HepG2 (cell line): ENCODE measurements around the gene ENPP7. TPM values are rescaled to one million over a fixed set of nuclear protein-coding genes. Genes with fewer than 3 reads are reported as not detected.

ENCODE experiments used
- ERF ChIP-seq: IDR thresholded peaks from 2 replicates; pipeline ENCODE4 v1.6.1; 2018; ENCODE audit warnings: missing biosample characterization, missing genetic modification reagents
- FOXA3 ChIP-seq: IDR thresholded peaks from 2 replicates; pipeline ENCODE4 v1.6.1; 2016; ENCODE audit warnings: missing genetic modification reagents, missing compliant biosample characterization
- FOXK1 ChIP-seq: sonication (generic); formaldehyde crosslinking; IDR thresholded peaks from 2 replicates; pipeline ENCODE4 v1.4.0; 2020; ENCODE audit warnings: low read depth, missing genetic modification reagents, borderline replicate concordance
- GLI4 ChIP-seq: sonication (generic); formaldehyde crosslinking; IDR thresholded peaks from 2 replicates; pipeline ENCODE4 v1.5.1; 2020; ENCODE audit warnings: missing genetic modification reagents, mild to moderate bottlenecking, moderate library complexity, borderline replicate concordance
- GPBP1L1 ChIP-seq: sonication (generic); formaldehyde crosslinking; IDR thresholded peaks from 2 replicates; pipeline ENCODE4 v1.5.0; 2020; ENCODE audit warnings: mild to moderate bottlenecking, missing genetic modification reagents
- NFYB ChIP-seq: sonication (generic); formaldehyde crosslinking; IDR thresholded peaks from 2 replicates; pipeline ENCODE4 v1.4.0; 2020; ENCODE audit warnings: missing genetic modification reagents
- PCBP1 ChIP-seq: fragments of 200-400 bp; formaldehyde crosslinking; IDR thresholded peaks from 2 replicates; pipeline ENCODE4 v1.6.1; 2017; ENCODE audit warnings: mild to moderate bottlenecking, low read depth, low read length, borderline replicate concordance
- RARA ChIP-seq: IDR thresholded peaks from 2 replicates; pipeline ENCODE4 v1.6.1; 2016; ENCODE audit warnings: missing genetic modification reagents, missing compliant biosample characterization
- RCOR2 ChIP-seq: IDR thresholded peaks from 2 replicates; pipeline ENCODE4 v1.6.1; 2016; ENCODE audit warnings: missing biosample characterization, missing genetic modification reagents
- RNF219 ChIP-seq: sonication (generic); formaldehyde crosslinking; IDR thresholded peaks from 2 replicates; pipeline ENCODE4 v1.5.0; 2020; ENCODE audit warnings: mild to moderate bottlenecking, missing genetic modification reagents
- SOX5 ChIP-seq: IDR thresholded peaks from 2 replicates; pipeline ENCODE4 v1.6.1; 2016; ENCODE audit warnings: borderline replicate concordance
- TBX3 ChIP-seq: fragments of 450-650 bp; IDR thresholded peaks from 2 replicates; pipeline ENCODE4 v1.6.1; 2017; ENCODE audit warnings: antibody characterized with exemption, mild to moderate bottlenecking, inconsistent platforms, borderline replicate concordance
- UBTF ChIP-seq: sonication (generic); formaldehyde crosslinking; IDR thresholded peaks from 2 replicates; pipeline ENCODE4 v1.4.0; 2020; ENCODE audit warnings: mild to moderate bottlenecking, missing genetic modification reagents
- ZBTB21 ChIP-seq: sonication (generic); formaldehyde crosslinking; IDR thresholded peaks from 2 replicates; pipeline ENCODE4 v1.4.0; 2020; ENCODE audit warnings: missing genetic modification reagents
- ZHX1 ChIP-seq: sonication (generic); formaldehyde crosslinking; IDR thresholded peaks from 2 replicates; pipeline ENCODE4 v1.8.1; 2022; ENCODE audit warnings: low read depth, mild to moderate bottlenecking, missing genetic modification reagents
- ZNF12 ChIP-seq: sonication (generic); formaldehyde crosslinking; IDR thresholded peaks from 2 replicates; pipeline ENCODE4 v1.5.0; 2020; ENCODE audit warnings: missing genetic modification reagents
- ZNF326 ChIP-seq: sonication (generic); formaldehyde crosslinking; IDR thresholded peaks from 2 replicates; pipeline ENCODE4 v1.4.0; 2020; ENCODE audit warnings: missing genetic modification reagents, borderline replicate concordance
- ZNF513 ChIP-seq: sonication (generic); formaldehyde crosslinking; conservative IDR thresholded peaks from 2 replicates; pipeline ENCODE4 v1.5.0; 2020; ENCODE audit warnings: missing genetic modification reagents
- ZNF614 ChIP-seq: IDR thresholded peaks from 2 replicates; pipeline ENCODE4 v1.6.1; 2018; ENCODE audit warnings: missing biosample characterization, missing genetic modification reagents, inconsistent platforms, borderline replicate concordance
- ZNF788 ChIP-seq: sonication (generic); formaldehyde crosslinking; IDR thresholded peaks from 2 replicates; pipeline ENCODE4 v1.5.0; 2020; ENCODE audit warnings: mild to moderate bottlenecking, missing genetic modification reagents, borderline replicate concordance
- polyA plus RNA-seq, 8 experiments: library from polyadenylated mRNA; depleted of rRNA in 3 of 8; stranded (reverse) in 7 of 8; unstranded in 1 of 8; fragments of >200 nt; fragmentation: Illumina TruSeq in 4 of 8; extraction: Trizol in 4 of 8; gene quantifications; 2 replicates each; pipeline versions ENCODE4 v1.2.1 to v1.2.3, GENCODE V29; 2011 to 2016; ENCODE audit warnings: low read depth in 4 of 8, missing spikeins in 1 of 8, mixed read lengths in 1 of 8; ENCODE audit not compliant: insufficient read depth in 1 of 8
- total RNA-seq, 5 experiments: library from RNA; depleted of rRNA; stranded (reverse); fragments of >200 nt; fragmentation: Illumina TruSeq; extraction: Trizol; gene quantifications; 2 replicates each; pipeline ENCODE4 v1.2.3, GENCODE V29; 2016; ENCODE audit warnings: low read depth in 1 of 5

The ENPP7 gene
- total and polyA plus RNA-seq, 2 of the 13 experiments (the other 11 are each of a cell fraction or from before 2014, with no cell fraction given), result 1.1 to 2.2 TPM

GRCh38 chr17:79742951-79743476 is 12.3 kb downstream of the ENPP7 start (continued):
- TF ChIP-seq UBTF, result peak; percentile 81
- TF ChIP-seq SOX5, result peak; percentile 98
- TF ChIP-seq FOXK1 (CRISPR knock-in tag), result 0 out of 2 replicates have a peak, but pooled peaks have one; percentile 10
- TF ChIP-seq ZBTB21, result 0 out of 2 replicates have a peak, but pooled peaks have one; percentile 35
- TF ChIP-seq GPBP1L1 (CRISPR knock-in tag), result no peak
- peak; percentile 73 for TF ChIP-seq NFYB
- TF ChIP-seq ERF (CRISPR knock-in tag), result peak; percentile 98
- TF ChIP-seq ZNF788 (CRISPR knock-in tag), result peak; percentile 97
- peak; percentile 78 for TF ChIP-seq RARA (CRISPR knock-in tag)
- TF ChIP-seq FOXA3 (CRISPR knock-in tag), result peak; percentile 73
- TF ChIP-seq ZNF614, result peak; percentile 63; the same call in 1 of the 2 replicates
- 0 out of 2 replicates have a peak, but pooled peaks have one; percentile 48 for TF ChIP-seq ZNF326 (CRISPR knock-in tag)
- TF ChIP-seq ZNF12 (CRISPR knock-in tag), result no peak
- no peak for TF ChIP-seq TBX3
- no peak for TF ChIP-seq GLI4 (CRISPR knock-in tag)
- TF ChIP-seq RNF219 (CRISPR knock-in tag), result no peak
- TF ChIP-seq ZHX1, result 0 out of 2 replicates have a peak, but pooled peaks have one; percentile 40
- peak; percentile 65 for TF ChIP-seq RCOR2 (CRISPR knock-in tag)
- peak; percentile 96; the same call in 1 of the 2 replicates for TF ChIP-seq PCBP1
- TF ChIP-seq ZNF513 (CRISPR knock-in tag), result no peak
